Stimulated activated CD4-positive, alpha-beta T cell treated with anti-CD3 and anti-CD28 coated beads, Interleukin-2, amount 100 ng/mL, for 48 hours (primary cell): ENCODE measurements around the gene SLC10A2.
"Not testable (repeated sequence)": the region's sequence is repeated elsewhere in the genome, so short reads cannot be mapped to it uniquely, and the experiment has no call there.

ENCODE experiments used
- DNase-seq, 2 donors: peaks; one replicate each; pipeline ENCODE4 v3.0.0-alpha.2; 2020

Gene SLC10A2

GRCh38 chr13:103066079-103066780 lies at the start of gene SLC10A2:
Gene SLC10A2, minus strand, starts transcription at chr13:103066417. Its CDS starts 168 bp downstream, at chr13:103066249.
- no peak for DNase-seq

GRCh38 chr13:103107580-103107979 lies 41.4 kb upstream of the SLC10A2 start:
- DNase-seq, result no peak

GRCh38 chr13:103104340-103104739 lies 38.1 kb upstream of the SLC10A2 start:
- no peak for DNase-seq

- DNase-seq, result not testable (repeated sequence)
Observed at GRCh38 chr13:103103456-103103855, 37.2 kb upstream of the SLC10A2 start.

- DNase-seq, result no peak
Observed at GRCh38 chr13:103102482-103102881, 36.3 kb upstream of the SLC10A2 start.

- DNase-seq, result no peak
Observed at GRCh38 chr13:103101901-103102300, 35.7 kb upstream of the SLC10A2 start.

GRCh38 chr13:103101500-103101899 lies 35.3 kb upstream of the SLC10A2 start:
- DNase-seq, result no peak

GRCh38 chr13:103100830-103101229 lies 34.6 kb upstream of the SLC10A2 start:
- no peak for DNase-seq

GRCh38 chr13:103099722-103100293 lies 33.6 kb upstream of the SLC10A2 start:
- no peak for DNase-seq

GRCh38 chr13:103098535-103098934 lies 32.3 kb upstream of the SLC10A2 start:
- DNase-seq, result no peak

- no peak for DNase-seq
Observed at GRCh38 chr13:103097366-103097928, 31.2 kb upstream of the SLC10A2 start.

GRCh38 chr13:103093649-103094048 lies 27.4 kb upstream of the SLC10A2 start:
- not testable (repeated sequence) for DNase-seq

- DNase-seq, result no peak
Observed at GRCh38 chr13:103087275-103087674, 21.1 kb upstream of the SLC10A2 start.

- no peak for DNase-seq
Observed at GRCh38 chr13:103081435-103081834, 15.2 kb upstream of the SLC10A2 start.

GRCh38 chr13:103078158-103078557 lies 11.9 kb upstream of the SLC10A2 start:
- DNase-seq, result no peak

GRCh38 chr13:103068836-103069235 lies 2.6 kb upstream of the SLC10A2 start:
- no peak for DNase-seq

GRCh38 chr13:103067751-103068555 lies 1.7 kb upstream of the SLC10A2 start:
- no peak for DNase-seq

GRCh38 chr13:103066781-103067345 lies 646 bp upstream of the SLC10A2 start:
- no peak for DNase-seq

- no peak for DNase-seq
Observed at GRCh38 chr13:103063376-103063775, 2.8 kb downstream of the SLC10A2 start.

GRCh38 chr13:103062079-103062478 lies 4.1 kb downstream of the SLC10A2 start:
- no peak for DNase-seq

- no peak for DNase-seq
Observed at GRCh38 chr13:103056008-103056407, 10.2 kb downstream of the SLC10A2 start.

- DNase-seq, result no peak
Observed at GRCh38 chr13:103055166-103055565, 11.1 kb downstream of the SLC10A2 start.

- no peak for DNase-seq
Observed at GRCh38 chr13:103046676-103047075, 19.5 kb downstream of the SLC10A2 start.
